CD4-positive, alpha-beta T cell treated with Interferon alpha-2 for 1 hour (primary cell): Measurements from ENCODE around the gene THAP4.

ENCODE experiments used
- DNase-seq, 2 donors: peaks; one replicate each; pipeline ENCODE4 v3.0.0-alpha.2; 2020 to 2022

Gene THAP4, protein sequence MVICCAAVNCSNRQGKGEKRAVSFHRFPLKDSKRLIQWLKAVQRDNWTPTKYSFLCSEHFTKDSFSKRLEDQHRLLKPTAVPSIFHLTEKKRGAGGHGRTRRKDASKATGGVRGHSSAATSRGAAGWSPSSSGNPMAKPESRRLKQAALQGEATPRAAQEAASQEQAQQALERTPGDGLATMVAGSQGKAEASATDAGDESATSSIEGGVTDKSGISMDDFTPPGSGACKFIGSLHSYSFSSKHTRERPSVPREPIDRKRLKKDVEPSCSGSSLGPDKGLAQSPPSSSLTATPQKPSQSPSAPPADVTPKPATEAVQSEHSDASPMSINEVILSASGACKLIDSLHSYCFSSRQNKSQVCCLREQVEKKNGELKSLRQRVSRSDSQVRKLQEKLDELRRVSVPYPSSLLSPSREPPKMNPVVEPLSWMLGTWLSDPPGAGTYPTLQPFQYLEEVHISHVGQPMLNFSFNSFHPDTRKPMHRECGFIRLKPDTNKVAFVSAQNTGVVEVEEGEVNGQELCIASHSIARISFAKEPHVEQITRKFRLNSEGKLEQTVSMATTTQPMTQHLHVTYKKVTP

DNA sequence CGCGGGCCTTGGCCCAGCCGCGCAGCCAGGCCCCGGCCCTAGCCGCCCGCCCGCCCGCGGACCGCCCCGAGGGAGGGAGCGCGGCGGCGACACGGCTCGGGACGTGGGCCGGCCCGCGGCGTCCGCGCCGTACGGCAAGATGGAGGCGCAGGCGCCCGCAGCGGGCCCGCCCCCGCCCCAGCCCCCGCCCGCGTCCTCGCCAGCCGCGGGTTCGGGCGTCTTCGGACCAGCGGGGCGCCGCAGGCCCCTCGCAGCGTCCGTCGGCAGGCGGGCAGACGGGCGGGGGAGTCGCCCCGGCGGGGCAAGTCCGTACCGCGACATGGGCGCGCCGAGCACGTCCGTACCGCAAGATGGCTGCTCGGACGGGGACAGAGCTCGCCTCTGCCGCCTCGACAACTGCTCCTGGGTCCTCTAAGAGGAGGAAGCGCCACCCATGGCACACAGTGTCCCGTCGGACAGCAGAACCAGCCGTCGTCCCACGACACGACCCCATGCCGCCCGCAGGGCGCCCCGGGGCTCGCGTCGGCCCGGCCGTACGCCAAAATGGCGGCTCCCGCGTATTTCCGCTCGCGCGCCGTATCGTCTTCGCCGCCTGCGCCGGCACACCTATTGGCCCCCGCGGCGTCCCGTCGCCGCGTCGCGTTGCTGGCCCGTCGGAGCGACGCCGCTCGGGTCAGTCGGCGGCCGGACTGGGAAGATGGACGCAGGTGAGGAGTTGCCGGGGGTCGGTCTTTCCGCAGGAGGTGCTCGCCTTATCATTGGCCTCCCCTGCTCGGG lies at the start of gene THAP4, which contains the start of gene ATG4B:
THAP4 (minus strand) TSS at position 141 of the 777 bp plus-strand sequence. CDS start 141 bp downstream, outside the sequence.
ATG4B (plus strand) TSS at position 676 of the 777 bp plus-strand sequence; CDS start at position 698, 22 bp downstream.
- DNase-seq, result peak; percentile 61 to 81

DNA sequence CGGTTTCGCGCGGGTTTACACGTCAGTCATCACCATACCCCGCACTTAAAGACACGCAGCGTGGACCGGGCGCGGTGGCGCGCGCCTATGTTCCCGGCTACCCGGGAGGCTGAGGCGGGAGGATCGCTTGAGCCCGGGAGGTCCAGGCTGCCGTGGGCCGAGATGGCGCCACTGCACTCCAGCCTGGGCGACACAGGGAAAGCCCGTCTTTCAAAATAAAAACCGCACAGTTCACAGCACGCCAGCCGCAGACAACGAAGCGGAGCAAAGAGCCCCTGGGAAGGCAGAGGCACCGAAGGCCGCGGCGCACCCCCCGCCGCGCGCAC lies 49.3 kb upstream of the THAP4 start:
- no peak for DNase-seq

DNA sequence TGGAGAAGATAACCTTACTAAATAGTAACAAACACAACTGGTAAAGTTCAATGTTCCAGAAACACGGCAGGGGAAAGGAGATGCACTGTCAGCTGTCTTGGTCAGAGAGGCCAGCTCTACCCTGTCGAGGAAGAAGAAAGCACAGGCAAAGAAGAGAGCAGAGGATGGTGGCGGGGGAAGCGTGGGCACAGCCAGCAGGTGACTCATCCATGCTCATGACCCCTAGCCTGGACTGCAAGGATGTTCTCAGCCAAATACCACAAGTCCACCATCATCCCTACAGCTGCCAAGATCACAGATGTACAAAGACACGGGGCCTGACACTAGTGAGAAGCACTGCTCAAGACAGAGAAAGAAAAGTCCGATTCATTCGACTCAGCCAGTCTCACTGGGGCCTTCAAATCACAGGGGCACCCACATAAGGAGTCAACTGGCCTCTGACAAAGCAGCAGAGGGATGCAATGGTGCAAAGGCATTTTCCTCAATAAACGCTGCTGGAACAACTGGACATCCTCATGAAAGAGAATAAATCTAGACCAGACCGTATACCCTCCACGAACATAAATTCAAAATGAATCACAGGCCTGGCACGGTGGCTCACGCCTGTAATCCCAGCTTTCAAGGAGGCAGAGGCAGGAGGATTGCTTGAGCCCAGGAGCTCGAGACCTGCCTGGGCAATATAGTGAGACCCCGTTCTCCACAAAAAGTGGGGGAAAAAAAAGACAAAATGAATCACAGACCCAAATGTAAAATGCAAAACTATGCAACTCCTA lies 44.1 kb upstream of the THAP4 start:
- no peak for DNase-seq

DNA sequence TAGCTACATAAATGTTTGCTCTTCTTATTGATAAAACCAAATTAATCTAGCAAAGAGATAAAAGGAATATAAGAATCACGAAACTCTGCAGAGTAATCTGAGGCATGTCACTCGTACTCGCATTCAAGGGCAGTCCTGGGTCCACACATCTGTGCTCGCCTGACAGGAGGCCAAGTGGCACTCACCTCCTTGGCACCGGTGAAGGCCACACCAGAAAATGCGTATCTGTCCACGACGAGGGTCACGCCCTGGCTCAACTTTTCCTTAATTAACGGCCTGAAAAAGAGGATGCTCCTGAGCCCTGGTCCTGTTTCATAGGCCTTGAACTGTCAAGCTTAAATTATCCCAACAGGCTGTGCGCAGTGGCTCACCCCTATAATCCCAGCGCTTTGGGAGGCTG lies 43.1 kb upstream of the THAP4 start:
- no peak for DNase-seq

DNA sequence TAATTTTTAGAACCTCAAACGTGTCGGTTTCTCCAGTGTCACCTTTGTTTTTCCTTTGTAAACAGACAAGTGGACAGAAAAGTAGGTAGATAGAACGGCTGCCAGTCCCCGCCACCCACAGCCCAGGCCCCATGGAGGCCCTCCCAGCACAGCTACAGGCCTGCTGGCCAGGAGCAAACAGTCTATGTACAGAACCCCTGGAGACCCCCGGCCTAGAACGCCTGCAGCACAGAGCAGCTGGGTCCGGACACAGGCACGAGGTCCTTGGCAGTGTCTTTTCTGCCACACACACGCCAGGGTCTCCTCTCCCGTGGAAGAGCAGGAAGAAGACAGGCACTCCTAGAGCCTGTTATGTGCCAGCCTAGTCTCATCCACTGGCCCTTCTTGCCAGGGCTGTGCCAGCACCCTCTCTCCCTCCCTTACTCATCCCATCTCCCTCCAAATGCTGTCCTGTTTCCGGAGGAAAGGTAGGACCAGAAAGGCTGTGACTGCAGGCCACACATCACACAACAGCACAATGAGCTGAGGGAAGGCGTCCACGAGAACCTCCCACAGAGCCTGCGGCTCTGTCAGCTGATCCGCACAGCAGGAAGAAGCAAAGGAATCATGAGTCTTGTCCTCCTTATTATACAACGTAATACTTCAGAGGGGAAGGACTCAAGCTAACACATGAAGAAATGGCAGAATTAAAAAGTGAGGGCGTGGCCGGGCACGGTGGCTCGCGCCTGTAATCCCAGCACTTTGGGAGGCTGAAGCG lies 42.0 kb upstream of the THAP4 start:
- DNase-seq, result no peak

DNA sequence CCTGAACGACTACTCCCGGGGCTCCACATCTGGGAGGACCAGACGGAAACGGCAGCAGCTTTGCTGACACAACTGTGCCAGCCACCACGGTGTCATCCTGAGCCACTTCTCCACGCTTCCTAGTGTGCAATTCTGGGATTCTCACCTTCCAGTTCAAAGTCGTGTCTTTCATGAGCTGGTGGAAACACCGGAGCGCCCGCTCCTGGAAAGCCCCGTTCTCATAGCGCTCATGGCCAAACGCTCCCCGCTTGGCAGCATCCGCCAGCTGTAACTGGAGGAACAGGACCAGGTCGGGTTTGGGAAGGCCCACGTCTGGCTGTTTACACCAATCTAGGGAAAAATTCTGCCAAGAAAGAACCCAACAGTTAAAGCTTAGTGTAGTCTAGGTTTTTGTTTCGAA lies 41.3 kb upstream of the THAP4 start:
- DNase-seq, result no peak

DNA sequence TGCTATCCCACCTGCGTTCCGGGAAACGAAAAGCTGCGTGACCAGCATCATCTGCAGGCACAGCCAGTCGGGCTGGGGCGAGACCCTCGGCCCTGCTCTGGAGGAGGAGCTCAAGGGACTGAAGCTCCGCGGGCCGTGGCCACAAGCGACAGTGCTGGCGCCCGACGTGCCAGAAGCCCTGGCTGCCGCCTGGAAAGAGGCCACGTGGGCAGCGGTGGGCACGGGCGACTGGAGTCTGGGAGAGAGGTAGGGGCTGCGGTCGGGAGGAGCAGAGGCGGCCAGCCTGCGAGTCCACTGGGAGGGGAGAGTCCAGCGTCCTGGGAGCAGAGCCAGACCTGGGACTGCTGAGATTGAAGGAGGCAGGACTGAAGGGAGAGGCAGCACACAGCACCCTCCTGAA lies 40.4 kb upstream of the THAP4 start:
- no peak for DNase-seq

DNA sequence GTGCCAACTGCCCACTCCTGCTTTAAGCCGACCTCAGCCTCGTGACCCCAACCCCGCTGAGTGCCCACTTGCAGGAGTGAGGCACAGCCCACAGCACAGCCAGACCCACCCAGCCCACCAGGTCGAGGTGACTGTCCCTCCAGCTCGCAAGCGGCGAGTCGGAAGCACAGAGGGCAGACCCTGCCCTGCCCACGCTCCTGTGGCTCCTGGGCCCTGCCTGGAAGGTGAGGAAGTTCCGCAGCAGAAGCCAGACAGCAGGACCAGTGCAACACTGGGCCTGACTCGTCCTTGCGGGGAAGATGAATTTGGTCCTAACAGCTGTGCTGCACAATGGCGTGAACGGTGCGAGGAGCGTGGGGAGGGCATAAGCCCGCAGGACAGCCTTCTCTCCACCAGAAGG lies 39.7 kb upstream of the THAP4 start:
- DNase-seq, result no peak

DNA sequence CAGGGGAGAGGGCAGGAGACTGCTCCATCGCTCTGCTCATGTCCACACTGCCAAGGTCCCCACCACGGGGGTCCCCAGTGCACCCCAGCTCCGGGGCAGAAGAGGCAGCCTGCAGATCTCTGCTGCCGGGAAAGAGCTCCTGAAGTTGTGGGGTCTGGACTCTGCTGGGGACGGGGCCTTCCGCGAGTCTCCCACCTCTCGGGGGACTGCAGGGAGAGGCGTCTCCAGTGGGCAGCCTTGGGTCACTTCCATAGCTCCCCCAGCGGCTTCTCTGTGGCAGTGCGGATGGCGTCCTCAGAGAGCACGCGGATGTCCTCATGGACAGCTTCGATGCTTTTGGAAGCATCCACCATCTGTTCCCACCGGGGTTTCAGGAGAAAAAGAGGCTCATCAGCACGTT lies 38.9 kb upstream of the THAP4 start:
- DNase-seq, result no peak

DNA sequence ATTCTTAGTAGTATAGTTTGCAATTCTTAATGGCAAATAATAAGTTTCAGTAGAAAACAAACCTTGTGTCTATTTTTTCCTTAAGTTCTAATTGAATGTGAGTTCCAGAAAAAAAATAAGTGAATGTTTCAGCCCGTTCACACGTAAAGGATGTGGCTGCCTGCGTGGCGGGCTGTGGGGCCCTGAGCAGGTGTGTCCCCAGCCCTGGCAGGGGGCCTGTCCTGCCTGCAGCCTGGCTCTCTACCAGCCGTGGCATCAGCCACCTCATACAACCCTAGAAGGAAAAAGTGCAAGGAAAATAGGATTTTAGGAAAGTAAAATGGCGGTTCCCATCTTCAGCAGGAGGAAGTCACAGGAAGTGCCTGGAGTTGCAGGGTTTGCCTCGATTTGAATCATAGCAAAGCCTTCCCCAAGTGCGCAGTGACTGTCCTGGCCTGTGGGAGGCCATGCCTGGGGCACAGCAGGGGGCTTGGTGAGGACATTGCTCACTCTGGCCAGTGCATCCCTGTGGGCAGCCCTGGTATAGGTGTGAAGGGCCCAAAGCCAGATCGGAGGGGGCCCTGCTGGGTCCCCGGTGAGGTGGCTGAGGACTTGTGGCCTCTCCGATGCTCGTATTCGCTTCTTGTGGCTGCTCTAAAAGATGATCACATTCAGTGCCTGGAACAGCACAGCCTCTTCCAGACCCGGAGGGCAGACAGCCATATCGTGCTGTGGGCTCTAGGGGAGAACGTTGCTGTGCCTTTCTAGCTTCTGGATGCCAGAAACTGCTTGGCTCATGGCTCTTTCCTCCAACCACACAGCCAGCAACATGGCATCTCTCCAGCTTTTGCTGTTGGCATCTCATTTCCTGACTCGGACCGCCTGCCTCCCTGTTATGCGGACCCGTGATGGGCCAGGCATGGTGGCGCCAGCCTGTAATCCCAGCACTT lies 37.1 kb upstream of the THAP4 start:
- DNase-seq, result no peak

DNA sequence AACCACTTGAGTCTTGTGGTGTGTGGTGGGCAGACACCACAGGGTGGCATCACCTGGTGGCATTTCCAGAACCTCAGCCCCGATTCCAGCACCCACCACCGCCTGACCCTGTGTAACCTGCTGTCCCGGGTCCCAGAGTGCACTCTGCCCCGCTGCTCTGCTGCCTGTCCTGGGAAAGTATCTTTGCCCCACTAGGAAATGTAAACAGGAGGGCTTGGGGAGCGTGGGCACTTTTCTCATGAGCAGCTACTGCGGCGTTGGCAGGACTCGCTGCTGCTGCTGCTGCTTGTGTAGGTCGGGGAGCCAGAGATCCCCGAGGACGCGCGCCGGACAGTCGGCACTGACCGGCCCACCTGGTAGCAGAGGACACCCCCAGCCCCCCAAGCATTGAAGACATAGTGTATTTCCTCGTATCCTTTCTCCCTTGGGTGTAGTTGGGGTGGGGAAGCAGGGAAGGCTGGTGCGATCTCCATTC lies 36.3 kb upstream of the THAP4 start:
- DNase-seq, result peak in 1 of 2 donors; percentile 4

DNA sequence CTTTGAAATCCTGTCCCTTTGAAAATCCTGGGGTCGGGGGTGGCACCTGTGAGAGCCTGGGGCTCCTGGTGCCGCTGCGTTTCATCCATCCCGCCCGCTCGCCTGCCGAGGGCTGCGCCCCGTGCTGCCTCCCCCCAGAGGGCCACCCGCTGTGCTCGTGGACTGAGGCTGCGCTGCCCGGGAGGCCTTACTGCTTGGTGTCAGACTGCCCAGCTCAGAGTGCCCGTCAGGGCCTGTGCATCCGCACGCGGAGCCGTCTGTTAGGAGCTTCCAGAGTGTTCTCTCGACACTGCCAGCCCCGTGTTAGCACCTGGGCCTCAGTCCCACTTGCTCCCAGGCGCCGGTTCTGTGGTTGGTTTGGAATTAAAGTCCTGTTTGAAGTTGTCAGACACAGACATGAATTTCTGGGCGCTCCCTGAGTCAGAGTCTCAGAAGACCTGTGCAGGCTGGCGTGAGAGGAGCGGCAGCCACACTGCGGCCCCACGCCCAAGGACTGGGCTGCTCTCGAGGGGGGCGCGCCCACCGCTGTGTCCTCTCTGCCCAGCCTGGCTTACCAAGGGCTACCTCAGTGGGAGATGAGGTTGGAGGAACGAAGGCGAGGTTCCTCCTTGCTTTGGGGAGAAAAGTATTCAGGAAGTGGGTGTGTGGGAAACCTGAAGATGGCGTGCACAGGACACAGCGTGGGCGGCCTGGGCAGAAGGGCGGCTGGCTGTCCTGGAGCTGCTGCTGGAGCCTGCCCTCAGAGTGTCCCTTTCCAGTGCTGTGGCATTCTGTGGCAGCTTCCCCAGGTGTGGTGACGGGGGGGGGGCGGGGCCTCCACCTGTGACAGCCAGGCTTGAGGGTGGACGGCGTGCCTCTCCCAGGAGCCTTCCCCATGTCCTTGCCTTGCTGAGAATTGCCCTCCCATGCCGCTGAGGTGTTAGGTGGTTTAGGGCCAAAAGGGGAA lies 35.6 kb upstream of the THAP4 start:
- no peak for DNase-seq

DNA sequence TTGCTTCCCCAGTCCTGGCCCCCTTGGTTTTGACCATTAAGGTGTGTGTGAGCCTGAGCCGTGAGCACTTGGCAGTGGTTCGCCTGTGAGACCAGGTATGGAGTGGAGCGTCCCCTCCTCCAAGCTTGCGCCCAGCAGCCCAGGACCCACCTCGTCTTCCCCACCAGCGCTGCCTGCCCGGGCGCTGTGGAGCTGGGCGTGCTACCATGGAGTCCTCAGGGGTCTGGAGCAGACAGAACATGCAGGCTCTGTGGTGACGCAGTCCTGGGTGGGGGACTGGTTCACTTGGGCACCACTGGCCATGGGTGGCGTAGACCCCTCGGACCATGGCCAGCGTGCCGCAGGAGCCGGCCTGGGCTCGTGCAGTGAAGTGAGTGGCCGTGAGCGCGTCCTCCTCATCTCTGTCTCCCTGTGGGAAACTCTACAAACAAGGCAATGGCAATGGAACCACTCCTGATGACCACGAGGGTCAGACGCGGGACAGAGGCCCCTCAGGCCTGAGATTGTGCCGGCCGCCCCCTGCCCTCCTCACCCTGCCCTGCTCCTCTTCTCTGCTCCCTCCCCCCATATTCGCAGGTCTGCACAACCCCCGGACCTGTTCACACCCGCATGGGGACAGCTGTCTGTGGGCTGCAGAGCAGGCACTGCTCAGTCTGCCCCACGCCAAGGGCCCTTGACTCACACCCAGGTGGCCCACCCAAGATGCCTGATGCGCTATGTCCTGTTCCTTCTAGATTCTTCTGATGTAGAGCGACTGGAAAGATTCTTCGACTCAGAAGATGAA lies 34.7 kb upstream of the THAP4 start:
- no peak for DNase-seq

DNA sequence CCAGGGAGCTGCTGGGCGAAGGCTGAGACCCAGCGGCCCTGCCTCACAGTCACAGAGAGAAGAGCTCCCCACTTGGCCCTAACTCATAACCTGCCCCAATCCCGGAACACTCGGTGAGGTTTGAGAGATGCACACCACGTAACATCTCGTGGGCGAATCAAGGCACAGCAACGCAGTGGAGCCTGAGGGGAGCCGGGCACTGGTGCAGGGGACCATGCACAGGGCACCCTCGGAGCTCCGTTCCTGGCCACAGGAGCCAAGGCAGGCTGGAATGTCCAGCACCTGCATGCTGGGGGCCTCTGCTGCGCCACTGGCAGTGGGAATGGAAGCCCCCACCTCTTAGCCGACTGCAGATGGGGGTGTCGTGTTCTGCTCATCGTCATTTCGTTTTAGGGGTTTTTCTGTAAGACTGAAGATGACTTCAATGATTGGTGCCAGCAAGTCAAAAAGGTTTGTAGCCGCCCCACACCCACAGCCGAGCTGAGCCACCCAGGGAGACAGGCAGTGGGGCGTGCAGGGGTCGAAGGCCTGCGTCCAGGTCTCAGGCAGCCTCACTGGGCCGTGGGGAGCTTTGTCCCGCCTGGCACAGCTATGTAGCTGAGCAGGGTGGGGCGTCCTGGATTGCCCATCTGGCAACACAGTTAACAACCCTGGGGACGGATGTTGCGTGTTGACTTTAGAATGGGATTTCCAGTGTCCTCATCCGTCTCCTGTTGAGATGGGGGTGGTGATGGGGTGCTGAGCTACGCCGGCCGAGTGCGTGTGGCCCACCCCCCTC lies 33.6 kb upstream of the THAP4 start:
- no peak for DNase-seq

DNA sequence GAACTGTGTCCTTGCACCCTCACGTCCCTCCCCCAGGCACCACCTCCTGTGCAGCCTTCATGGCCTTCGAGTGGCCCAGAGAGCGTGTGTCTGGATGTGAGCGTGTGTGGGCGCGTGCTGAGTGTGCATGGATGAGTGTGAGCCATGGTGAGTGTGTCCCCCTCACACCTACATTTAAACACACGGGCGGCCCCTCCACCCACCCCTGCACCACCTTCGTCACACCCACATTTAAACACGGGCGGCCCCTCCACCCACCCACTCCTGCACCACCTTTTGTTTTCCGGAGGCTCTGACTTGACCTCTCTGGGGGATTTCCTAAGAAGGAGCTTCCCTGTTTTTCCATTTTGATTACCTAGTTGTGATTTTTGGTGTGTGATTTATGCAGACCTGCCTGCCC lies 31.9 kb upstream of the THAP4 start:
- no peak for DNase-seq

DNA sequence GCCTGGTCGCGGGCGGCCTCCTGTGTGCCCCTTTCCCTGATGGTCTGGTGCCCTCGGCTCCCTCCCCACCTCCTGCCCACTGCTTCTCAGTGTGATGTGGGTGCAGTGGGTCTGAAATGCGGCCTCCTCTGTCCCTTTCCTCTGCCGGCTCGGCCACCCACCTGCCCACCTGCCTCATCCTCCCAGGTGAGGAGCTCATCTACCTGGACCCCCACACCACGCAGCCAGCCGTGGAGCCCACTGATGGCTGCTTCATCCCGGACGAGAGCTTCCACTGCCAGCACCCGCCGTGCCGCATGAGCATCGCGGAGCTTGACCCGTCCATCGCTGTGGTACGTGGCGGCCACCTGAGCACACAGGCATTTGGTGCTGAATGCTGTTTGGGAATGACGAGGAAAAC lies 31.4 kb upstream of the THAP4 start:
- no peak for DNase-seq

DNA sequence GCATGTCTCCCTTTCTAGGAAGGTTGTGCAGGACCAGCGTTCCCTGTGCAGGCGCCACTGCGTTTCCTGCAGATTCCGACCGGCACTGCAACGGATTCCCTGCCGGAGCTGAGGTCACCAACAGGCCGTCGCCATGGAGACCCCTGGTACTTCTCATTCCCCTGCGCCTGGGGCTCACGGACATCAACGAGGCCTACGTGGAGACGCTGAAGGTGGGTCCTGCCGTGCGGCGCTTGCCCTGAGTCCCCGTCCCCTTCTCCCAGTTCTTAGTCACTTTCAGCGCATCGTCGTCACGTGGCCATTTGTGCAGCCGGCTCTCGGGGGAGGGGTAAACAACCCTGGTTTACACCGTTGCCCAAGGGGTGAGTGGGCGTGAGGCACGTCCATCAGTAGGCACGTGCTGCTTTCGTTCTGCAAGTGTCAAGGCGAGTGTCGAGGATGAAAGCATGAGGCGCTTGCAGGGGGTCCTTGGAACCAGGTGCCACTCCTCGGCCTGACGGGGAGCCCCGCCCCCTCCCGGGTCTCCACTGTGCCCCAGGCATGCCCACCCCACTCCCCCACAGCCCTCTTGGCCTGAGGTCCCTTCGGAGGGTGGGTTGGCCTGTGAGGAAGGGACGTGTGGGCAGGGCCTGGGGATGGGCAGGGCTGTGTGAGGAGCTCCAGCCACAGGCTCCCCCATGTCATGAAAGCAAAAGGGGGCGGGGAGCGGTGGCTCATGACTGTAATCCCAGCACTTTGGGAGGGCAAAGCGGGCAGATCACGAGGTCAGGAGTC lies 29.9 kb upstream of the THAP4 start:
- no peak for DNase-seq
